PC-3 (cell line): Measurements from ENCODE around the gene GMPPB.

Source experiments
- EZH2 ChIP-seq: fragments of 300-600 bp; sonication (generic); IDR thresholded peaks from one replicate; pipeline ENCODE4 v1.6.1; 2017; ENCODE audit warnings: antibody characterized with exemption, mild to moderate bottlenecking, low read length; ENCODE audit not compliant: unreplicated experiment
- TF ChIP-seq, protein P1 (sequence below): fragments of 300-600 bp; sonication (generic); conservative IDR thresholded peaks from 2 replicates; pipeline ENCODE4 v1.5.1; 2017; ENCODE audit warnings: antibody characterized with exemption, low read depth, mild to moderate bottlenecking, low read length

DNA sequence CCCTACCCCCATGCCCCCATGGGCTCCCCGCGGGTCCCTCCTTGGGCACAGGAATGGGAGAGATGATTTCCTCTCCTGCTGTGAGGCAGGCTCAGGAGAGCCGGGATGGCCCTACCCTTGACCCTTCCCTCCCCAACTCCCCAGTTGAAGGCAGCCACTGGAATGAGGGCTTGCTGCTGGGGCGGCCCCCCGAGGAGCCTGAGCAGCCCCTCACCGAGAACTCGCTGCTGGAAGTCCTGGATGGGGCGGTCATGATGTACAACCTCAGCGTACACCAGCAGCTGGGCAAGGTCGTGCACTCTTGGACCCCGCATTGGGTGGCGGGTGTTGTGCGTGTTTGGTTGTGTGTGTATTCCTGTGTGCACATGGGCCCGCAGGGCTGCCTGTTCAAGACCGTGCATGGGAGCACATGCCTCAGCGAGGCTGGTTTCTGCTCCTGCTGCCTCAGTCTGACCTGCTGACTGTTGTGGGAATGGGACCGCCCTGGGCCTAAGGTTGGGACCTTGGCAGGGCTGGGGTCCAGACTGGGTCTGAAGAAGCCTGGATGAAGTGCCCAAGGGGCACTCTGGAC, 18.3 kb downstream of the GMPPB start:
- TF ChIP-seq, protein P1, sequence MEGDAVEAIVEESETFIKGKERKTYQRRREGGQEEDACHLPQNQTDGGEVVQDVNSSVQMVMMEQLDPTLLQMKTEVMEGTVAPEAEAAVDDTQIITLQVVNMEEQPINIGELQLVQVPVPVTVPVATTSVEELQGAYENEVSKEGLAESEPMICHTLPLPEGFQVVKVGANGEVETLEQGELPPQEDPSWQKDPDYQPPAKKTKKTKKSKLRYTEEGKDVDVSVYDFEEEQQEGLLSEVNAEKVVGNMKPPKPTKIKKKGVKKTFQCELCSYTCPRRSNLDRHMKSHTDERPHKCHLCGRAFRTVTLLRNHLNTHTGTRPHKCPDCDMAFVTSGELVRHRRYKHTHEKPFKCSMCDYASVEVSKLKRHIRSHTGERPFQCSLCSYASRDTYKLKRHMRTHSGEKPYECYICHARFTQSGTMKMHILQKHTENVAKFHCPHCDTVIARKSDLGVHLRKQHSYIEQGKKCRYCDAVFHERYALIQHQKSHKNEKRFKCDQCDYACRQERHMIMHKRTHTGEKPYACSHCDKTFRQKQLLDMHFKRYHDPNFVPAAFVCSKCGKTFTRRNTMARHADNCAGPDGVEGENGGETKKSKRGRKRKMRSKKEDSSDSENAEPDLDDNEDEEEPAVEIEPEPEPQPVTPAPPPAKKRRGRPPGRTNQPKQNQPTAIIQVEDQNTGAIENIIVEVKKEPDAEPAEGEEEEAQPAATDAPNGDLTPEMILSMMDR = no peak
- TF ChIP-seq EZH2 = no peak
